PC-3 (cell line): ENCODE results near the gene LCORL. TPM values are rescaled to one million over a fixed set of nuclear protein-coding genes. Genes with fewer than 3 reads are reported as not detected.

ENCODE experiments used
- ATAC-seq: fragments of 200-7000 bp; cut with Tn5 transposase; 2 replicates; pipeline ENCODE4 v1.9.1; 2020; ENCODE audit warnings: mild to moderate bottlenecking, moderate library complexity
- BruUV-seq: library from RNA; stranded (reverse); fragments of 400-500 nt; replicated peaks from 2 replicates; lab custom pipeline; 2021; lab: Mats Ljungman, UMichigan
- CTCF ChIA-PET: fragments of 300-600 bp; sonication (Branson Sonifier 250); formaldehyde crosslinking; loops from one replicate; lab custom pipeline; 2022; ENCODE audit warnings: antibody characterized with exemption; lab: Charles Lee
- POLR2A ChIA-PET: fragments of 300-600 bp; sonication (Branson Sonifier 250); formaldehyde crosslinking; loops from one replicate; lab custom pipeline; 2022; ENCODE audit warnings: antibody characterized with exemption; ENCODE audit not compliant: unreplicated experiment; lab: Charles Lee
- DNase-seq: peaks from one replicate; pipeline ENCODE4 v3.0.0-alpha.2; 2015
- H2AFZ ChIP-seq: fragments of 300-600 bp; sonication (generic); 2 replicates; pipeline ENCODE4 v1.6.0; 2016; ENCODE audit warnings: antibody characterized with exemption, low read length
- H3F3A ChIP-seq: fragments of 300-600 bp; sonication (generic); one replicate; pipeline ENCODE4 v1.6.0; 2017; ENCODE audit warnings: antibody characterized with exemption, low read length, control low read depth, mild to moderate bottlenecking; ENCODE audit not compliant: unreplicated experiment
- H3K27ac ChIP-seq: fragments of 300-600 bp; sonication (generic); 2 replicates; pipeline ENCODE4 v1.5.1; 2016; ENCODE audit warnings: mild to moderate bottlenecking, low read length
- H3K27me3 ChIP-seq: fragments of 300-600 bp; sonication (generic); 2 replicates; pipeline ENCODE4 v1.6.1; 2016; ENCODE audit warnings: low read length, mixed read lengths
- H3K36me3 ChIP-seq: fragments of 300-600 bp; sonication (generic); 2 replicates; pipeline ENCODE4 v1.6.1; 2016; ENCODE audit warnings: low read depth, mixed run types, low read length, mixed read lengths
- H3K4me1 ChIP-seq: fragments of 300-600 bp; sonication (generic); 2 replicates; pipeline ENCODE4 v1.5.1; 2016; ENCODE audit warnings: low read length; ENCODE audit not compliant: insufficient read depth
- H3K4me2 ChIP-seq: fragments of 300-600 bp; sonication (generic); 2 replicates; pipeline ENCODE4 v1.6.0; 2016; ENCODE audit warnings: low read length
- H3K4me3 ChIP-seq: fragments of 300-600 bp; sonication (generic); 2 replicates; pipeline ENCODE4 v1.5.1; 2016; ENCODE audit warnings: mild to moderate bottlenecking, low read length, mixed read lengths
- H3K79me2 ChIP-seq: fragments of 300-600 bp; sonication (generic); 2 replicates; pipeline ENCODE4 v1.6.1; 2017; ENCODE audit warnings: low read length, mixed read lengths
- H3K9ac ChIP-seq: fragments of 300-600 bp; sonication (generic); 2 replicates; pipeline ENCODE4 v1.6.0; 2016; ENCODE audit warnings: mild to moderate bottlenecking, low read length
- H3K9me2 ChIP-seq: fragments of 300-600 bp; sonication (generic); replicated peaks from 2 replicates; pipeline ENCODE4 v1.6.1; 2016; ENCODE audit warnings: mixed run types, low read length, mixed read lengths
- H3K9me3 ChIP-seq: fragments of 300-600 bp; sonication (generic); 2 replicates; pipeline ENCODE4 v1.6.1; 2016; ENCODE audit warnings: low read length, mixed read lengths
- H4K20me1 ChIP-seq: fragments of 300-600 bp; sonication (generic); 2 replicates; pipeline ENCODE4 v1.6.1; 2016; ENCODE audit warnings: low read length, mixed read lengths
- CTCF ChIP-seq: fragments of 300-600 bp; sonication (generic); conservative IDR thresholded peaks from 2 replicates; pipeline ENCODE4 v1.5.1; 2017; ENCODE audit warnings: antibody characterized with exemption, low read depth, mild to moderate bottlenecking, low read length
- EZH2 ChIP-seq: fragments of 300-600 bp; sonication (generic); IDR thresholded peaks from one replicate; pipeline ENCODE4 v1.6.1; 2017; ENCODE audit warnings: antibody characterized with exemption, mild to moderate bottlenecking, low read length; ENCODE audit not compliant: unreplicated experiment
- EZH2phosphoT487 ChIP-seq: fragments of 300-600 bp; sonication (generic); IDR thresholded peaks from 2 replicates; pipeline ENCODE4 v1.6.1; 2018; ENCODE audit warnings: mild to moderate bottlenecking, antibody characterized with exemption, low read length, borderline replicate concordance
- intact Hi-C: fragments of 100-400 bp; cut with micrococcal nuclease; formaldehyde crosslinking; loops from 2 replicates; pipeline ENCODE4 v1.9.0; 2023
- total RNA-seq: library from RNA; depleted of rRNA; stranded (reverse); fragments of >200 nt; gene quantifications from 2 replicates; pipeline ENCODE4 v1.2.3, GENCODE V29; 2014

Gene LCORL
- total RNA-seq, 1 experiment from 2014 or later, result 2.9 TPM

GRCh38 chr4:18020671-18021469 lies 685 bp downstream of the LCORL start:
- H3K79me2 ChIP-seq, result peaks cover 48% of the 10 kb centered on the region
- peak overlapping the region; percentile 98 for H3K4me2 ChIP-seq
- H3K4me1 ChIP-seq, result peaks cover 5% of the 10 kb centered on the region; the same call in 1 of the 2 replicates
- no peak for TF ChIP-seq EZH2phosphoT487
- no peak for TF ChIP-seq EZH2
- no peak for TF ChIP-seq CTCF
- DNase-seq, result peak; percentile 57
- no peaks in the 10 kb centered on the region for H3K9me2 ChIP-seq
- H3K9ac ChIP-seq, result peak overlapping the region; percentile 70
- intact Hi-C loops, result loop anchor here (1.0 to 2.0 kb wide), 2 partner anchors 204 to 209 kb away; no protein-coding TSS in a partner anchor
- no TSS peak for BruUV-seq
- H3K4me3 ChIP-seq, result peak overlapping the region; percentile 98
- peak overlapping the region; percentile 43 for H3K27ac ChIP-seq
- peaks cover 13% of the 10 kb centered on the region; the same call in 1 of the 2 replicates for H4K20me1 ChIP-seq
- peak overlapping the region; percentile 99 for H2AFZ ChIP-seq
- H3F3A ChIP-seq, result no peaks in the 10 kb centered on the region
- H3K27me3 ChIP-seq, result no peaks in the 10 kb centered on the region
- ChIA-PET CTCF (no interaction called here), POLR2A (no interaction called here)
- H3K36me3 ChIP-seq, result no peaks in the 10 kb centered on the region
- ATAC-seq, result peak; percentile 19
- no peaks in the 10 kb centered on the region for H3K9me3 ChIP-seq

GRCh38 chr4:18020145-18020670 lies 1.3 kb downstream of the LCORL start:
- ATAC-seq, result no peak
- H3K9me2 ChIP-seq, result no peaks in the 10 kb centered on the region
- H2AFZ ChIP-seq, result peak overlapping the region; percentile 74
- no peaks in the 10 kb centered on the region for H3K36me3 ChIP-seq
- no peak for TF ChIP-seq EZH2phosphoT487
- TF ChIP-seq EZH2, result no peak
- no peak for TF ChIP-seq CTCF
- H4K20me1 ChIP-seq, result peaks cover 13% of the 10 kb centered on the region; the same call in 1 of the 2 replicates
- peak overlapping the region; percentile 48; the same call in 1 of the 2 replicates for H3K9ac ChIP-seq
- ChIA-PET CTCF (no interaction called here), POLR2A (no interaction called here)
- intact Hi-C loops, result loop anchor here (2.0 kb wide), 1 partner anchor 203 kb away; no protein-coding TSS in a partner anchor
- DNase-seq, result peak; percentile 6
- peaks cover 55% of the 10 kb centered on the region for H3K79me2 ChIP-seq
- no peaks in the 10 kb centered on the region for H3F3A ChIP-seq
- H3K27me3 ChIP-seq, result no peaks in the 10 kb centered on the region
- no TSS peak for BruUV-seq
- H3K4me3 ChIP-seq, result peak overlapping the region; percentile 98
- H3K9me3 ChIP-seq, result no peaks in the 10 kb centered on the region
- peaks cover 5% of the 10 kb centered on the region; the same call in 1 of the 2 replicates for H3K4me1 ChIP-seq
- peak overlapping the region; percentile 98 for H3K4me2 ChIP-seq
- H3K27ac ChIP-seq, result no peak overlapping the region
